ENCODE data around the gene SLC25A19. TPM values are rescaled to one million over a fixed set of nuclear protein-coding genes. Genes with fewer than 3 reads are reported as not detected.

Gene SLC25A19
- total RNA-seq, 1 donor from 2014 or later, result 4.7 TPM

Other genes with a start within 250 kb of the SLC25A19 start
- 75.0 TPM for gene ATP5PD, start 242.5 kb downstream of the SLC25A19 start, total RNA-seq
- gene KCTD2, start 242.2 kb downstream of the SLC25A19 start, total RNA-seq, result 29.7 TPM
- gene SLC16A5, start 201.5 kb downstream of the SLC25A19 start, total RNA-seq, result 0.98 TPM
- 2.2 TPM for gene ARMC7, start 179.5 kb downstream of the SLC25A19 start, total RNA-seq
- gene NT5C, start 157.7 kb downstream of the SLC25A19 start, total RNA-seq, result 22.1 TPM
- 445 TPM for gene JPT1, start 134.9 kb downstream of the SLC25A19 start, total RNA-seq
- 102 TPM for gene SUMO2, start 106.5 kb downstream of the SLC25A19 start, total RNA-seq
- gene NUP85, start 83.8 kb downstream of the SLC25A19 start, total RNA-seq, result 28.5 TPM
- gene GGA3, start 27.8 kb downstream of the SLC25A19 start, total RNA-seq, result 13.8 TPM
- 29.3 TPM for gene MRPS7, start 27.6 kb downstream of the SLC25A19 start, total RNA-seq
- 8.1 TPM for gene MIF4GD, start 18.2 kb downstream of the SLC25A19 start, total RNA-seq
- gene GRB2, start 116.2 kb upstream of the SLC25A19 start, total RNA-seq, result 151 TPM
- 20.7 TPM for gene TMEM94, start 167.2 kb upstream of the SLC25A19 start, total RNA-seq
- 5.7 TPM for gene CASKIN2, start 226.1 kb upstream of the SLC25A19 start, total RNA-seq
- gene TSEN54, start 227.1 kb upstream of the SLC25A19 start, total RNA-seq, result 7.6 TPM
- gene LLGL2, start 236.3 kb upstream of the SLC25A19 start, total RNA-seq, result 0.74 TPM

All from temporal lobe (tissue), 1 donor.